GM21717 (cell line): ENCODE results near the gene SCARF1.

Experiments
- ATAC-seq: cut with Tn5 transposase; IDR thresholded peaks from one replicate; pipeline ENCODE4 v1.9.1; 2021; ENCODE audit warnings: mild to moderate bottlenecking, moderate library complexity; ENCODE audit not compliant: unreplicated experiment

The SCARF1 gene

GRCh38 chr17:1629504-1630310 is 15.8 kb downstream of the SCARF1 start:
- no peak for ATAC-seq

- ATAC-seq: peak; percentile 47
These were observed 16.6 kb downstream of the SCARF1 start for GRCh38 chr17:1628856-1629503.

- peak; percentile 49 for ATAC-seq
These were observed 17.3 kb downstream of the SCARF1 start, which contains the start of gene SLC43A2 for GRCh38 chr17:1627982-1628855. Gene SLC43A2, minus strand, starts transcription at chr17:1628834. Its CDS starts 960 bp downstream, at chr17:1627874.

- ATAC-seq: no peak
These were observed 18.1 kb downstream of the SCARF1 start for GRCh38 chr17:1627182-1627981.

GRCh38 chr17:1626333-1626732 is 19.2 kb downstream of the SCARF1 start:
- no peak for ATAC-seq

- ATAC-seq: no peak
These were observed 20.0 kb downstream of the SCARF1 start for GRCh38 chr17:1625581-1625980.

GRCh38 chr17:1625053-1625452 is 20.5 kb downstream of the SCARF1 start:
- no peak for ATAC-seq

- no peak for ATAC-seq
These were observed 20.9 kb downstream of the SCARF1 start for GRCh38 chr17:1624650-1625049.

GRCh38 chr17:1623057-1623630 is 22.4 kb downstream of the SCARF1 start:
- no peak for ATAC-seq

GRCh38 chr17:1621273-1621954 is 24.1 kb downstream of the SCARF1 start:
- ATAC-seq: no peak

- ATAC-seq: no peak
These were observed 25.0 kb downstream of the SCARF1 start for GRCh38 chr17:1620486-1620885.

- ATAC-seq: no peak
These were observed 27.8 kb downstream of the SCARF1 start for GRCh38 chr17:1617620-1618174.

- no peak for ATAC-seq
These were observed 29.4 kb downstream of the SCARF1 start for GRCh38 chr17:1616101-1616500.

- ATAC-seq: no peak
These were observed 33.1 kb downstream of the SCARF1 start for GRCh38 chr17:1612400-1612799.

GRCh38 chr17:1611715-1612114 is 33.8 kb downstream of the SCARF1 start:
- no peak for ATAC-seq

GRCh38 chr17:1608676-1609075 is 36.9 kb downstream of the SCARF1 start:
- no peak for ATAC-seq

- ATAC-seq: no peak
These were observed 37.6 kb downstream of the SCARF1 start for GRCh38 chr17:1607971-1608320.

- peak; percentile 9 for ATAC-seq
These were observed 39.1 kb downstream of the SCARF1 start for GRCh38 chr17:1606352-1606985.
